HG03342 (cell line): ENCODE data around the gene RAX.
"Not testable (repeated sequence)": the region's sequence is repeated elsewhere in the genome, so short reads cannot be mapped to it uniquely, and the experiment has no call there.

ENCODE experiments used
- ATAC-seq: cut with Tn5 transposase; IDR thresholded peaks from one replicate; pipeline ENCODE4 v1.9.1; 2021; ENCODE audit warnings: mild to moderate bottlenecking, moderate library complexity; ENCODE audit not compliant: unreplicated experiment

The RAX gene

GRCh38 chr18:59273759-59274532 is 692 bp upstream of the RAX start:
- ATAC-seq, result no peak

DNA sequence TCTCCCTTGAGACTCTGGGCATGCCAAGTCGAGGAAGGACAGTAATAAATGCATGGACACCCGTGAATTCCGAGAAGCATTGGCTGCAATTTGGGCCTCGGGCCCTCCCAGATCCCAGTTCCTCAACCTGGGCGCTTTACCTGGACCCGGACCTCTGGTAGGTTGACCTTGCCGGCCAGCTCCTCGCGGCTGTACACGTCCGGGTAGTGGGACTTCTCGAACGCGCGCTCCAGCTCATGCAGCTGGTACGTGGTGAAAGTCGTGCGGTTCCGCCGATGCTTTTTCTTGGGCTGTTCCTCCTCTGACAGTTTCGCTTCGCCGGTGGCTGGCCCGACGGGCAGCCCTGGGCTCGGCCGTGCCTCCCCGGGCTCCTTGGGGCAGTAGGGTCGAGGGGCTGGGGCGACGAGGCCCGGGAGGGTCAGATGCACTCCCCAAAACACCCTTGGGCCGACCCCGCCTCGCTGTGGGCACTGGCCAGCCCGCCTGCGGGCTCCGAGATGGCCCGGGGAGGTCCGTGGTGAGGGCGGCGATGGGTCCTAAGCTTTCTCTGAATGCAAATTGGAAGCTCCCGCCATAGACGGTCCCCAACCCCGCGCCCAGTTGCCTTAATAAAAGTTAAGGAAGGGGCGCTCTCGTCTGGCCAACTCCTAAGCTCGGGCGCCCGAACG is 899 bp downstream of the RAX start:
- no peak for ATAC-seq

- ATAC-seq, result no peak
Measured at GRCh38 chr18:59271606-59272220, 1.5 kb downstream of the RAX start.

GRCh38 chr18:59270689-59271257 is 2.5 kb downstream of the RAX start:
- no peak for ATAC-seq

- no peak for ATAC-seq
Measured at GRCh38 chr18:59269563-59270119, 3.6 kb downstream of the RAX start.

GRCh38 chr18:59268721-59269562 is 4.3 kb downstream of the RAX start:
- ATAC-seq, result no peak

GRCh38 chr18:59268127-59268720 is 5.0 kb downstream of the RAX start:
- ATAC-seq, result no peak

DNA sequence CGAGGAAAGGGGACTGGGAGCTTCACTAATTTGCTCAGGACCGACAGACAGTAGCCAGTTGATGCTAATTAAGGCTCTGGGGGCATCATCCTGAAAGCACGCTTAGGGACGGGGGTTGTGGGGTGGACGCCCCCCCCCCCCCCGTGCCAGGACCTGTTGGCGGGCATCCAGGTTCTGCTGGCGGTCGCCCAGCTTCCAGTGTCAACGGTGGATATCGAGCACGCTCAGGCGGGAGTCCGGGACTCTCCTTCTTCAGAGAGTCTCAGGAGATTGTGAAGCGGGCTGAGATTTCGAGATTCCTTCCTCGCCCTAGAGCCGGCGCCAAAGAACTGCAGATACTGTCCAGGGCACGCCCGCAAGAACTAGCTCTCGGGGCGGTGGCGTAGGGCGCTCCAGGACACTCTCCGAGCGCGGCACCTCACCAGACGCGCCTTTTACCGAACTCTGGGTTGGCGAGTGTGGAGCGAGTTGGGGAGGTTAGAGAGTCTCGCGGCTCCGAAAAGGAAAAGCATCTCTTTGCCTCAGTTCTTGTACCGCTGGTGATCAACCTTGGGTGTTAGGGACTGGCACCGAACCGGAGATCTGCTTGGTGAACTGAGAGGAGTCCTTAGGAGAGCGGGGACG is 5.6 kb downstream of the RAX start:
- no peak for ATAC-seq

DNA sequence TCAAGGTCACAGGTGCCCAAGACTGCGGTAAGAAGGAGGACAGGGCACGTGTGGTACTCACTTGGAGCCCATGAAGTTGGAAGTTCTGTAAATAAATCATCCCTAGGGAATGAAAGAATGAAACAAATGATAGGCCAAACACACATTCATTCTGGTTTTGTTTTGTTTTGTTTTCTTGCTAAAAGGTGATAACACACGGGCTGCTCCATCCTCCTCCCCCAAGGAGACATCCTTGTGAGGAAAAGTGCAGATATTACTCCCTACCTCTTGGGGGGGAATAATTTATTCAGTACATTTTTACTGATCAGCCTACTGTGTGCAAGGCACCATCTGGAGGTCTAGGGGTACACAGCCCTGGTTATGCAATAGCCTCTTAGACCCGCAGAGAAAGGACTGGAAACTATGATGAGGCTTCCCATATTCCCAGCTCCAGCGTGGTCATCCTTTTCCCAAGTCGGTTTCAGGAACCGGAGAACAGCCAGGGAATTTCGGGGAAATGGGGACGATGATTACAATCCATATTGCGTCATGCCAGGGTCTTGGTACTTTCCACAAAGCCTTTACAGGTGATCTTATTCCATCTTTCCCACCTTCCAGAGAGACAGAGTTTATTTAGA is 6.3 kb downstream of the RAX start:
- ATAC-seq, result no peak

DNA sequence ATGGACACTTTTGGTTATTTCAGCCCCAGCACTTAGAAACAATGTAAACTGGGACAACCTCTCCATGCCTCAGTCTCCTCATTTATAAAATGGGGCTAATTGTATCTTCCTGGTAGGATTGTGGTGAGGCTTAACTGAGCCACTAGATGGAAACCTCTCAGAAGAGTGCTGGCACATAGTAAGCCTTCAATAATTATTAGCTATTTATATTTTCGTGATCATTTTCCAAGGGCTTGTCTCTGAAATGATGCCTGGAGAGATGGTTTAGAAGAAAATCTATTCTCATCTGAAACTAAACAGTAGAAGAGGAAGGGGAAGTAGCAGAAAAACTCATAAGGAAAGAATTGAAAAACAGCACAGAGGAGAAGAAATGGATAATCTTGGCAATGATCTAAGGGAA is 6.8 kb downstream of the RAX start:
- ATAC-seq, result no peak

DNA sequence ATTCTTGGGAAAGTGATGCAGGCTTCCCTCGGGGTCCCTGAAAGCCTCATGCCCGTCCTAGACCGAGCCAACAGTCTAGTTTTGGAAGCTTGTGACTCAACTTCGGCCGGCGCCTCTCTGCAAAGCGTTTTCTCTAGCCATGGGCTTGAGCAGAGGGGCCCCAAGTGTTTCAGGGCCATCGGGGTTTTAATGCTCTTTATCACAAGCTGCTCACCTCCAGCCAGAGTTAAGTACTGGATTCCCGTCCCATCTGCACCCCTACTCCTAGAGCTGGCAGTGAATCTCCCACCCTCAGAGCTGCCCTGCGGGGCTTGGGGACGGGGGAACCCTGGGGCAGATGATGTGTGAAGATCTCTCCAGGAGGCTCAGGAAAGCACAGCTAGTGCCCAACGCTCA is 7.3 kb downstream of the RAX start:
- ATAC-seq, result no peak

DNA sequence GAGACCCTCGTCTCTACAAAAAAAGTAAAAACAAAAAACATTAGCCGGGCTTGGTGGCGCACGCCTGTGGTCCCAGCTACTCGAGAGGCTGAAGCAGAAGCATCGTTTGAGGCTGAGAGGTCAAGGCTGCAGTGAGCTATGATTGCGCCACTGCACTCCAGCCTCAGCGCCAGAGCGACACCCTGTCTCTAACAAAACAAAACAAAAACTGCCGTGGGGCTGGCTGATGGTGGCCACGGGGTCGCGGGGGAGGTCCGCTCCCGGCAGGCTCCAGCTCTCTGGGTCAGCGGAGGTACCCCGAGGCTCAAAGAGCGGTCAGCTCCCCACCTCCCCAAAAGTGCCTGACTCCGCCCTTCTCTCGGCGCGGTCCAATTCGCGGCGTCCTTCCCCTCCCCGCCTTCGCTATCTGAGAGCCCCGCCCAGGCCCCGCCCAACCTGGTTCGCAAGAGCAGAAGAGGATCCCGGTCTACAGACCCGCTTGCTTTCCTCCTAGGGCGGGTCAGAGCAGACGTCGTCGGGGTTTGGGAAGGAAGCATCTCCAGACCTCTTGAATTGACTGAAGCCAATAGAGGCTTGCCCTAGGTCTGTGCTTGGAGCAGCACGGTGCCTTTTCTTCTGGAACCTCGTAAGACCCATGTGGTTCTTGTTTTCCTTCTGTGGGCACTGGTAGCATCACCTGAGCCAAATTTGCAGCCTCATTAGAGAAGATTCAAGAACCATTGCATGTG is 7.8 kb downstream of the RAX start:
- ATAC-seq, result no peak

GRCh38 chr18:59264651-59265245 is 8.5 kb downstream of the RAX start:
- ATAC-seq, result no peak

- ATAC-seq, result no peak
Measured at GRCh38 chr18:59264121-59264571, 9.1 kb downstream of the RAX start.

- no peak for ATAC-seq
Measured at GRCh38 chr18:59263661-59264060, 9.6 kb downstream of the RAX start.

DNA sequence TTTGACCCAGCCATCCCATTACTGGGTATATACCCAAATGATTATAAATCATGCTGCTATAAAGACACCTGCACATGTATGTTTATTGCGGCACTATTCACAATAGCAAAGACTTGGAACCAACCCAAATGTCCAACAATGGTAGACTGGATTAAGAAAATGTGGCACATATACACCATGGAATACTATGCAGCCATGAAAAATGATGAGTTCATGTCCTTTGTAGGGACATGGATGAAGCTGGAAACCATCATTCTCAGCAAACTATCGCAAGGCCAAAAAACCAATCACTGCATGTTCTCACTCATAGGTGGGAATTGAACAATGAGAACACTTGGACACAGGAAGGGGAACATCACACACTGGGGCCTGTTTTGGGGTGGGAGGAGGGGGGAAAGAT is 11.0 kb downstream of the RAX start:
- ATAC-seq, result not testable (repeated sequence)

GRCh38 chr18:59261842-59262241 is 11.4 kb downstream of the RAX start:
- not testable (repeated sequence) for ATAC-seq

- not testable (repeated sequence) for ATAC-seq
Measured at GRCh38 chr18:59255491-59255890, 17.8 kb downstream of the RAX start.
